HG02885 (cell line): ENCODE measurements around the gene DNAJC10.
"Not testable (repeated sequence)": the region's sequence is repeated elsewhere in the genome, so short reads cannot be mapped to it uniquely, and the experiment has no call there.

Source experiments
- ATAC-seq: cut with Tn5 transposase; IDR thresholded peaks from one replicate; pipeline ENCODE4 v1.9.1; 2021; ENCODE audit warnings: mild to moderate bottlenecking; ENCODE audit not compliant: unreplicated experiment, poor library complexity

The DNAJC10 gene, protein sequence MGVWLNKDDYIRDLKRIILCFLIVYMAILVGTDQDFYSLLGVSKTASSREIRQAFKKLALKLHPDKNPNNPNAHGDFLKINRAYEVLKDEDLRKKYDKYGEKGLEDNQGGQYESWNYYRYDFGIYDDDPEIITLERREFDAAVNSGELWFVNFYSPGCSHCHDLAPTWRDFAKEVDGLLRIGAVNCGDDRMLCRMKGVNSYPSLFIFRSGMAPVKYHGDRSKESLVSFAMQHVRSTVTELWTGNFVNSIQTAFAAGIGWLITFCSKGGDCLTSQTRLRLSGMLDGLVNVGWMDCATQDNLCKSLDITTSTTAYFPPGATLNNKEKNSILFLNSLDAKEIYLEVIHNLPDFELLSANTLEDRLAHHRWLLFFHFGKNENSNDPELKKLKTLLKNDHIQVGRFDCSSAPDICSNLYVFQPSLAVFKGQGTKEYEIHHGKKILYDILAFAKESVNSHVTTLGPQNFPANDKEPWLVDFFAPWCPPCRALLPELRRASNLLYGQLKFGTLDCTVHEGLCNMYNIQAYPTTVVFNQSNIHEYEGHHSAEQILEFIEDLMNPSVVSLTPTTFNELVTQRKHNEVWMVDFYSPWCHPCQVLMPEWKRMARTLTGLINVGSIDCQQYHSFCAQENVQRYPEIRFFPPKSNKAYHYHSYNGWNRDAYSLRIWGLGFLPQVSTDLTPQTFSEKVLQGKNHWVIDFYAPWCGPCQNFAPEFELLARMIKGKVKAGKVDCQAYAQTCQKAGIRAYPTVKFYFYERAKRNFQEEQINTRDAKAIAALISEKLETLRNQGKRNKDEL

DNA sequence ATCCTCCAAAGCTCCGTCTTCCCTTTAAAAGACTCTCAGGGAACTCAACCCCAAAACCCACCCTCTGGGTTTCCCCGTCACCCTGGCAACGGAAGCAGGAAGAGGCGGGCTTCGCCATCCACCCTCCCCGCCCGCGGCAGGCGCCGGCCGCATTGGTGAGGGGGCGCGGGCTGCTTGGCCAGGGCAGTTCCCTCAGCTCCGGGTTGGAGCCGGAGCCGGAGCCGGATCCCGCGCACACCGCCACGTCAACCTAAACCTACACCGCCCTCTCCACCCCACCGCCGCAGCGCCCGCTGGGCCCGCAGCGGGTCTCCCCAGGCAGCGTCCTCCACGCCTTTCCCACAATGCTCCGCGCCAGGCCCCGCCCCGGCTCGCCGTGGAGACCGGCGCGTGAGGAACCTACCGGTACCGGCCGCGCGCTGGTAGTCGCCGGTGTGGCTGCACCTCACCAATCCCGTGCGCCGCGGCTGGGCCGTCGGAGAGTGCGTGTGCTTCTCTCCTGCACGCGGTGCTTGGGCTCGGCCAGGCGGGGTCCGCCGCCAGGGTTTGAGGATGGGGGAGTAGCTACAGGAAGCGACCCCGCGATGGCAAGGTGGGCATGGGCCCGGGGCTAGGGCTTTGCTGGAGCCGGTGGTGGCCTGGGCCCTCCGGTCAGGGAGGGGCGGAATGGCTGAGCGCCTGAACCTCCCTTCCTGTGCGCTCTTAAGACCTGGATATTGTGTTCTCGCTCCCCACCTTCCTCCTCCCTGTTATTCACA is at the start of gene DNAJC10:
DNAJC10 (plus strand) TSS at position 366 of the 758 bp plus-strand sequence. CDS start 1,830 bp downstream, outside the sequence.
- peak; percentile 84 for ATAC-seq

DNA sequence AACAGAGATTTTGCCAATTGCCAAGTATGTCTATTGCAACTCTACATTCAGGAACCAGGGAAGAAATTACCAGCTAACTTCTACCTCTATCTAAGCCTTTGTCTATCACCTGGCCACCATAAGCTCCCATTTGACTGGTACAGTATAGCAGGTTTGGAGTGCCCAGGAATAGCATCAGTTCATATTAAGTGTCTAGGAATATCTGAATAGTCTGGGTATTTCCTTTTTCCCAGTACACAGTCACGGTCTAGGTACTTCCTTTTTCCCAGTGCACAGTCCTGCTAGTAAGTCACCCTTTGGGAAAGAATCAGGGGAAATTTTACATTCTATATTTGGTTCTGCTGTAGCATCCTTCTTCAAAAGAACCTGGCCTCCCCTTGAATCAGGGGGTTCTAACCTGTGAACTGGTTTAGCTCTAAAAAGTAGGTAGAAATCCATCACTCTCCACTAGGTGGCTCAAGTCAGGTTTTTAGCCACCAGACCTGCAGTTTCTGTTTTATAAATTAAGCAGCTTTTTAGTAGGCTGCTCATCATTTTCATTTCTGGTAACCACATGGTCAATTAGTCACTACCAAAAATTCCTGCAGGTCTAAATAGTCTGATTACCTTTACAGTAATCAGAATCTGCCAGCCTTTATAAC is 49.3 kb upstream of the DNAJC10 start:
- peak; percentile 86 for ATAC-seq

DNA sequence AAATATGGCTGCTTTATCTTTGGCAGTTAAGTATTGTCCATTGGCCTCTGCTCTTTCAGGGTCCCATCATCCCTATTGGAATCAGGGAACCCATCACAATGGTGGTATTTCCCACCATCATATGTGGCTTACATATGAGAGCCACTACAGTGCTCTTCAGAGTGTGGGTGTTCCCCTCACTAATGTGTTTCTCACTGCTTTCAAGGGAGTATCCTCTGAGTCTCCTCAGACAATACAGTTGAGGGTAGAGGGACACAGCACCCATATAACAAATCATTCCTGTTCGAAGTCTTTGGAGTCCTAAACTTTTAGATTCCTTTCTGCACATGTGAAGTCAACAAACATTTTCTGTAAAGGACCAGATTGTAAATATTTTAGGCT is 48.8 kb upstream of the DNAJC10 start:
- peak; percentile 36 for ATAC-seq

DNA sequence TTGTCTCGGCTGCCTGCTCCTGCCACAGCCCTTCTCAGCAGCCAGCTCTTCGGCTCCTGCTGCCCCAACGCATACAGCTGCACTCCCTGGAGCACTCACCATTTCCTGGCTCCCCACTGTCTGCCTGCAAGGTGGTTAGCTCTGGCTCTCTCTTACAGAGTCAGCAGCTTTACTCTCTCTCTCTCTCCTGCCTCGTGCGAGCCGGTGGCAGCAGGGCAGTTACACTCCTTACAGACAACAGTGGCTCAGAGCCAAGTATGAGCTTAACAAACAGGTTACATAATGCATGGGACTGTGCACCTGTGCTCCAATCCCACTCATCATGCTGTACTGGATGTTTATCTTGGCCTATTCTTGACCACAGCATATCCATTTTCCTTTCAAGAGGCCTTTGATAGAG is 47.4 kb upstream of the DNAJC10 start:
- ATAC-seq = no peak

DNA sequence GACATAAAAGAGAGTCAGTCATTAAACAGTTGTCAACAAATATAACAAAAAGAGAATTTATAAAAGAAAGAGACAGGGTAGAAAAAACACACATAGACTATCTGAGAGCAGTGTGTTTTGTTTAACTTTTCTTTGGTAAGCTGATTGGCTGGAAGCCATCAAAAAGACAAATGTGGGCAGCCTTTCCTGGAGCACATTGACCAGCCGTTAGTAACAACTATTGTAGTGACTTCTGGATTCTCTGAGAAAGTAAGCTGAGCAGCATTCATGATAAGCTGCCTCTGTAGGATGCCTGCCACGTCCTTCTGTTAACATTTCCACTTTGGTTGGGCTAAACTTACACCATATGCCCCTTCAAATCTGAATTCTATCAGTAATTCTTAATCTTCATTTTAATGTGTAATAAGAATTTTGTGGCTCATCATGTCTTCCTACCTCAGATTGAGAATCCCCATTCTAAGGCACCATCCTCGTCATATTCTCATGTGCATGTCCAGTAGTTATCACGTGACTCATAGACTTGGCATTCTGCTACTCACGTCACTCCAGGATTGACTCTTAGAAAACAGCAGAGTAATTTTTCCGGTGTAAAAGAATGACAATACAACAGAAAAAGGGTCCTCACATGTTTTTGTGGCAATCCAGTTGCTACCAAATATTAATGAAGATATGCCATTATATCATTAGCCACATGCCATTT is 43.4 kb upstream of the DNAJC10 start:
- no peak for ATAC-seq

DNA sequence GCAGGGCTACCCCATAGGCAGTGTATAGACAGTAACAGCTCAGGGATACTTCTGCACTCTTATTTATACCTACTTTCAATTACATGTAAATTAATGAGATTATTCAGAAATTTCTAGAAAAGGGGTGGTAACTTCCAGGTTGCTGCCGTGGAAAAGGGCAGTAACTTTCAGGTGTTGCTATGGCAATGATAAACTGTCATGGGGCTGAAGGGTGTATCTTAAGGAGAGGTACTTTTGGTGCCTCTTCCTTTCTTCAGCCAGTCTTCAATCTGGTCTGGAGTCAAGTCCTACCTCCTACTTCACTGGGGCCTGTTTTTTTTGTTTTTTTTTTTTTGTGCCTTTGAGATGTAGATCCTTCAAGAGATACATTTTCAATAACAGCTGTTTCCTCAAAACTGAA is 35.2 kb upstream of the DNAJC10 start:
- peak; percentile 50 for ATAC-seq

DNA sequence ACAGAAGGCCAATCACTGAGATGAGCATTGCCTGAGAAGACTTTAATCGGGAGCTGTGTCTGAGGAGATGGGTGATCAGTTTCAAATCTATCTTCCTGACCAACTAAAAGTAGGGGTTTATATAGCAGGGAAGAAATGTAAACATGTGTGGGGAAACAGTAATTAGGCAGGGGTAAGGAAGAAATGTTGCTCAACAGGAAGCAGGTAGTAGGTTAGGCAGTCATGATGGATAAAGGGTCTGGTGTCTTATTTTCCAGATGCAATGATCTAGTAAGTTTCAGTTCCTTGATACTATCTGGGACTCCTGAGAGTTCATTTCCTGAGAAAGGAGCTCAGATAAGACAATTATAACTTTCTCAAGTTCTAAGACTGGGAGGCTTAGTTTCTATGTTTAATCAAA is 33.8 kb upstream of the DNAJC10 start:
- ATAC-seq = no peak

DNA sequence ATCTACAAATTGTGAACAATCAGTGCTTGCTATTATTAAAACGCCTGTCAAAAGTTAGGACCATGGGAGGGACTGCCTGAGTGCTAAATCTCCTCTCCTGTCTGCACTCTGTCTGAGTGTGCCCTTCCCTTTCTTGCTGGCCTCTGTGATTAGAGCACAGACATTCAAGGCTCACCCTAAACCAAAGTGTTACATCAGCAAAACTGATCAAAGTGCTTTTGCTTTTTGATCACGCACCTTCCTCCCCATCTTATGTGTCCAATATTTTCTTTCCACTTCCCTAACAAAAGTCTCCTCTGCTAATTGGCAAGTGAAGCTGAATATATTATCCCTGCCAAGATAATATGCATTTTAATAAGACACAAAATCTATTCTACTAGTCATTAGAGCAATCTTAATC is 30.5 kb upstream of the DNAJC10 start:
- no peak for ATAC-seq

DNA sequence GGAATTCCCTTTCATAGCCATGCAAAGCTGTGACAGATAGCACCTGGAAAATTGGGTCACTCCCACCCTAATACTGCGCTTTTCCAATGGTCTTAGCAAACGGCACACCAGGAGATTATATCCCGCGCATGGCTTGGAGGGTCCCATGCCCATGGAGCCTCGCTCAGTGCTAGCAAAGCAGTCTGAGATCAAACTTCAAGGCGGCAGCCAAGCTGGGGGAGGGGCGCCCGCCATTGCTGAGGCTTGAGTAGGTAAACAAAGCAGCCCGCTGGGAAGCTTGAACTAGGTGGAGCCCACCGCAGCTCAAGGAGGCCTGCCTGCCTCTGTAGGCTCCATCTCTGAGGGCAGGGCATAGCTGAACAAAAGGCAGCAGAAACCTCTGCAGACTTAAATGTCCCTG is 29.3 kb upstream of the DNAJC10 start:
- ATAC-seq = not testable (repeated sequence)

DNA sequence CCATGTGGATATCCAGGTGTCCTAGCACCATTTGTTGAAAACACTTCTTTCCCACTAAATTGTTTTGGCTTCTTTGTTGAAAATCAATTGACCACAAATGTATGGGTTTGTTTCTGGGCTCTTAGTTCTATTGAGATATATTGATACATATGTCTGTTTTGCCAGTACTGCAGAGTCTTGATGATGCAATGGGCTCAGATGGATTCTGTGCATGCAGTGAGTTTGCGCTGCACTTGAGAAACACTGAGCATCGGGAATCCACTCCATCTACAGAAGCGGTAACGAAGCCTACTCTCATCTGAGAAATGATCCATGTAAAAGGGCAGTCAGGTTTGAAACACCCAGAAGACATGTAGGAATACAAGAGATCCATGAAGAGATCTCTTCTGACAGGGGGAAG is 21.9 kb upstream of the DNAJC10 start:
- no peak for ATAC-seq

DNA sequence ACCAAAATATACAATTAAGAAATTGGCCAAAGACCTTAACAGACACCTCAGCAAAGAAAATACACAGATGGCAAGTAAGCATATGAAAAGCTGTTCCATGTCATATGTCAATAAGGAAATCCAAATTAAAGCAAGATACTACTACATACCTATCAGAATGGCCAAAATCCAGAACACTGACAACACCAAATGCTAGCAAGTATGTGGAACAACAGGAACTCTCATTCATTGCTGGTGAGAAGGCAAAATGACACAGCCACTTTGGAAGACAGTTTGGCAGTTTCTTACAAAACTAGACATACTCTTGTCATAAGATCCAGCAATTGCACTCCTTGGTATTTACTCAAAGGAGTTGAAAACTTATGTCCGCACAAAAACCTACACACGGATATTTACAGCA is 20.3 kb upstream of the DNAJC10 start:
- ATAC-seq = no peak

DNA sequence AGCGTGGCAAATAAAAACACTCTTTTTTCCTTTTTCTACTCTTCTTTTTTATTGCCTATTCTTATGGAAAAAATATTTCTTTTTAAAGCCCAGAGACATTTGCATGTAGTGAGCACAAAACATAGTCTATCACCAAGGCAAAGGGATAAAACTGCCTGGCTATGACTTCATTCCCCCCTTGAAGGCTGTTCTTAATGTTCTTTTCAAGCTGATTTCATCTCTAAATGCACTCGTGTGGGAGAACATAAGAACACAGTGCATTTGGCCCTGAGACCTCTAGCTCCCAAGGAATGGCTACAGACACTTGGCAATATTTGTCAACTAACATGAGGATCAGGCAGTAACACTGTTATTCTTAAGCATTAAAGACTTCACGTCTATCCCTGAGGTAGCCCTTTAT is 17.4 kb upstream of the DNAJC10 start:
- no peak for ATAC-seq

DNA sequence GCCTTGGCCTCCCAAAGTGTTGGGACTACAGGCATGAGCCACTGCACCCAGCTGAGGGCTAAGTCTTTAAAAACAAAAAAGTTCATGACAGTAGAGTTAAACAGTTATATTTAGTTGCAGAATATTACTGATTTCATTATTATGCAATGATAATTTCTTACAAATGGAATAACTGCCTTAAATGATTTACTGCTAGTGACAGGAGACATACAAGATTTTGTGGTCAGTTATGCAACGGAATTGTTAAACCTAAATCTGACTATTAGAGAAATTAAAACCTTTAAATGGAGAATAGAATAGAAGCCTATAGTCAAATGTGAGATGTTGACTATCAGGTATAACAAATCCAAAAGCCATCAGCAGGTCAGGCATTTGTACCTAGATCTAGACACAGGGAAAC is 10.3 kb upstream of the DNAJC10 start:
- no peak for ATAC-seq

DNA sequence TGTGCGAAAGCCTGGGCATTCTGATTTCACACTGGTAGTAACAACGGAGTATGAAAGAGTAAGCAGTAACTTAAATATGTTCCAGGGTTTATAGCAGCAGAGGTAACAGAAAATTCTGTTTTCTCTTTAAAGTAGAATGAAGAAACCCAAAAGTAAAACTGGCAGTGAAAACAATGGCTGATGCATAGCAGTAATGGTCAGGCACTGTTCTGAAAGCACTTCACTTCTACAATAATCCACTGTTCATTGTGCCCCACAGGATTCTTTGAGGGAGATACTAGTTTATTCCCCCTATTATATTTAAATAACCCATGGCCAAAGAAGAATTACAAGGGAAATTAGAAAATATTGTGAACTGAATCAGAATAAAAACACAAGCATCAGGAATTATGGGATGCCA is 9.3 kb upstream of the DNAJC10 start:
- ATAC-seq = no peak

DNA sequence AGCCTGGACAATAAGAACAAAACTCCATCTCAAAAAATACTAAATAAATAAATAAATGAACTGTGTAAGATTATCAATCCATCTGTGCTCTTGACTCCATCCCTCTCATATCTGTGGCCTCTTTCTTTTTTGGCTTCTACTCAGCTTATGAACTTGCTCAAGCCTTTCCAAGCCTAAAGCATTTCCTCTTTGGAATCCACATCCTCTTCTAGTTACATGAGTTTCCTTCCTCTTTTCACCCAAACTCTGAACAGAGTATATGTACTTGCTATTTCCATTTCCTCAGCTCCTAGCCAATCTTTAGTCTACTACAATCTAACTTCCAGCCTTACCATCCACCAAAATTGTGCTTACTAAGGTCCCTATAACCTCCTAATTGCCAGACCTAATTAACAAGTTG is 2.5 kb upstream of the DNAJC10 start:
- no peak for ATAC-seq

DNA sequence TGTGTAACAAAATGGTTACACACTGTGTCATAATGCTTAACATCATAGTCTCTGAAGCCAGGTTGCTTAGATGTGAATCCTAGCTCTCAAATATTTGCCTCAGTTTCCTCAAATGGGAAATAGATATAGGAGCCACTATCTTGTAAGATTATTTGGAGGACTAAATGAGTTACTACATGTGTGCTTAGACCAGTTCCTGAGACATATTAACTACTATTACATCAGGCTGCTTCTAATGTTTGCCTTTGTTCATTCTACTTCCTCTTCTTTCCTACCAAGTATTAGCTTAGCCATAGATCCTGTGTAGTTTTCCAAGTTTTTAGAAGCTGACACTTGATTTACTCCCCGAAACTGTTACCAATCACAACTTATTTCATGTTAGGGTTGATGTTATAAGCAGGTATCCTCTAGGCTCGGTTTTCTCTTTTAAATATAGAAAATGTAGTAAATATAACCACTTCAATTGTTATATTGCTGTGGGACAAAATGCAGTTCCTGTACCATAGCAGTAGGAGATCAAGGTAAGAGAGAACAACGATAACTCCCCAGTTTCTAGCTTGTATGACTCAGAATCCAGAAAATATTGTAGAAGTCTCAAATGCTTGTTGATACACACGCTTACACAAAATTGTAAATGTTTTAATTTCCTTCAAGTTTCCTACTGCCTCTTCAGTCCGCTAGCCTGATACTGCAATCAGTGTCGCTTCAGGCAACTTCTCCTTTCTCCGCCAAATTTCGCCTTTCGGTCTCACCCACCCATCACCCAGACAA is 751 bp upstream of the DNAJC10 start:
- no peak for ATAC-seq

DNA sequence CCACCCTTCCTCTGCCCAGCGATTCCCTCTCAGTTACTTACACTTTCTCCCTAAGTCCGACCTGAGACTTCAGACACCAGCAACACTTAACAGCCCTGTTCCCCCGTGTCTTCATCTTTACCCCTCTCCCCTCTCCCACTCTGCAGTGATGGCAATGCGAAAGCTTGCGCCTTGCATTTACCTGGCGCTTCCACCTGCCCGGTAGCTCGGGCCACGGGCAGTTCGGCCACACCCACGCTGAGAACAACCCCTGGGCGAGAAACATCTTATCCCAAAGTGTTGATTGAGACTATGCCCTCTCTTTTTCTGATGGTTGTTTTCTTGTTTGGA is 558 bp downstream of the DNAJC10 start:
- peak; percentile 2 for ATAC-seq

DNA sequence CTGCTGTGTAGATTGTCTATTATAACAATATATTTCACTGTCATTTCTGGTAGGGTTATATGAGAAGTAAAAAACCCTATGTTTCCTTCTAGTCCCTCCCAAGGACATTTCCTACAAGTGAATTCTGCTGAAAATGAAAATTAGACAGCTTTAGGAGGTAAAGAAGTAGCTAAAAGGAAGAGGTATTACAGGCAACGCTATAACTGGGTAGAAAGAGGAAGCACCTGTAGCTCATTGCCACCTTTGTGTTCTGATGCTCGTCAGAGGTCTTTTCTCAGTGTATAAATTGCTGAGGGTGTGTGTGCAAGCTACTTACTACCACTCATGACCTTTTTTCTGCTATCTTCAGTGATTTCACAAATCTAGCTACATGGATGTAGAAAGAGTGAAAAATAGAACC is 1.4 kb downstream of the DNAJC10 start:
- peak; percentile 37 for ATAC-seq

DNA sequence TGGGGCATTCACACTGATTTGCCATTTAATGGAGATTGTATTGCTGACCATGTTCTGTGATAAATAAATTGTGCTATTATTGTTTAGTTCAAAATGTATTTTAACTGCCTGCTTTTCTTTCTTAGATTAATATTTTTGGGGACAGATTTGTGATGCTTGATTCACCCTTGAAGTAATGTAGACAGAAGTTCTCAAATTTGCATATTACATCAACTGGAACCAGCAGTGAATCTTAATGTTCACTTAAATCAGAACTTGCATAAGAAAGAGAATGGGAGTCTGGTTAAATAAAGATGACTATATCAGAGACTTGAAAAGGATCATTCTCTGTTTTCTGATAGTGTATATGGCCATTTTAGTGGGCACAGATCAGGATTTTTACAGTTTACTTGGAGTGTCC is 1.8 kb downstream of the DNAJC10 start:
- ATAC-seq = no peak
